ENCODE results near the gene NR5A1.

NR5A1 gene

DNA sequence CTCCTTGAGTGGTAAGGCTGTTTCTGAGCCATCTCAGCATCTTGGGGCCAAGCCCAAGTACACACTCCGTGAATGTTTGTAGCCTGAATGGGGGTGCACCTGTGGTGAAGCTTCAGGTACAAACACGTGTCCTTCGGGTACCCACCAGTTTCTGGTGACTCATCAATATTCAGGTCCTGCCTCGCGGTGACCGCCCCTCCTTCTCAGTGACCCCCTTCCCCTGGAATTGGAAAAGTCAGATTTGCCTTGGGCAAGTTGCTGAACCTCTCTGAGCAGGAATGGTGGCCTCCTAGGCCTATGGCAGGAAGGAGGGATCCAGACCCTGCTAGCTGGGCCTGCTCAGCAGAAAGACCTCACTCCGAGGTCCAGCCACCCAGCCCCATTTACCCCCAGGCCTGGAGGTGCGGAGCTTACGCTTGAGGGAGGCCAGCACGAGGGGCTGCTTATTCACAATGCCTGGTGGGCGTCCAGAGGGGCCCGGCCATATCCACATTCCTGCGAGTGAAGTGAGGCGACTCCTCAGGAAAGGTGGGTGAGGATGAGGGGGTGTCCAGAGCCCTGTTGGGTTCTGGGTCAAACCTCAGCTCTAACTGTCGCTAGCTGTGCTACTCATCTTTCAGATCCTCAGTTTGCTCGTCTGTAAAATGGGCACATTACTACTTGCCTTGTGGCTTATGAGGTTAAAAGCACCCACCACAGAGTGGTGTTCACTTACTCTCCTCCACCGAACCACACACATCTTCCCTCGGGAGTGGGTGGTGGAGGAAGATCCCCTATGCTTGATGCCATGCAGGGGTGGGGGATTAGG is 49.9 kb downstream of the NR5A1 start:
- DNase-seq: no peak

DNA sequence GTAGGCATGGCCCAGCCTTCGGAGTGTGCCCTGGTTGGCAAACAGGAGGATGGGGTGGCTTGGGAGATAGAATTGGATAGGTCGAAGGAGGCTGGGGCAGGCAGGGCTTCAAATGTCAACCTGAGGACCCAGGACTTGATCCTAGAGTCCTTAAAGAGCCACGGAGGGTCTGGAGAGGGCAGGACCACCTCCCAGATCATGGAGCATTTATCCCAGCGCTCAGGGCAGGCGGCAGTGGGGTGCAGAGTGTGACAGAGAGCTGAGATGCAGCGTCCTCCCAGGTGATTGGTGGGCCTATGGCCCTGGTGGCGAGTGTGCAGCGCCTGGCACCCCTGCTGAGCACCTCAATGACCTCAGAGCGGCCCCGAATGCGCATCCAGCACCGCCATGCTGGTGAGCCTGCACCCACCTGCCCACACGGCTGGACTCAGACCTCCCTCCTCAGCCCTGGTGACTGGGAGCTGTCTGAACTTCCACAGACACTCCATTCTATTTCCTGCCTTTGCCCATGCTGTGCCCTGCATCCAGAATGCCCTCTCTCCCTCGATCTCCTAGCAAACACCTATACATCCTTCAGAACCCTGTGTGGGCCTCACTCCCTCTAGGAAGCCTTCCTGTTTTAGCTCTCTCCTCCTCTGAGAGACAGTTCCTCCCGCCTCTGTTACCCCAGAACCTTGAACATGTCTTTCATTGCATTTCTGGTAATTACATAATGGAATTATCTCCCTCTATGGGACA is 50.7 kb downstream of the NR5A1 start:
- no peak for DNase-seq

DNA sequence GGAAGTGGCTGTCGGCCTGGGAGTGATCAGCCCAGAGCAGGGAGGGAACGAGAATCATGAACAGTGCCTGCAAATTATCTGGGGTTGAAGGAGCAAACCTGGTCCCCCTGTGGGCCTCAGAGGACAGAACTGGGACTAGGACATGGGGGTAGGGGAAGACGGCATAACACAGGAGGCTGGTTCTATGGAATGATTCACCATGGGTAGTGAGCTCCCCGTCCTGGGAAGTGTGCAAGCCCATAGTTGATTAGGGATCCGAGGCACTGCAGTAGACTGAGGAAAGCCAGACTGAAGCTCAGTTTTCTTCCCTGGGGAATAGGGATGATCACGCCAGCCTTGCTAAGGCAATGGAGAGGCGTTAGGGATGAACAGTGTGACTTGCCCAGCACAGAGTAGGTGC is 51.4 kb downstream of the NR5A1 start:
- DNase-seq: no peak

DNA sequence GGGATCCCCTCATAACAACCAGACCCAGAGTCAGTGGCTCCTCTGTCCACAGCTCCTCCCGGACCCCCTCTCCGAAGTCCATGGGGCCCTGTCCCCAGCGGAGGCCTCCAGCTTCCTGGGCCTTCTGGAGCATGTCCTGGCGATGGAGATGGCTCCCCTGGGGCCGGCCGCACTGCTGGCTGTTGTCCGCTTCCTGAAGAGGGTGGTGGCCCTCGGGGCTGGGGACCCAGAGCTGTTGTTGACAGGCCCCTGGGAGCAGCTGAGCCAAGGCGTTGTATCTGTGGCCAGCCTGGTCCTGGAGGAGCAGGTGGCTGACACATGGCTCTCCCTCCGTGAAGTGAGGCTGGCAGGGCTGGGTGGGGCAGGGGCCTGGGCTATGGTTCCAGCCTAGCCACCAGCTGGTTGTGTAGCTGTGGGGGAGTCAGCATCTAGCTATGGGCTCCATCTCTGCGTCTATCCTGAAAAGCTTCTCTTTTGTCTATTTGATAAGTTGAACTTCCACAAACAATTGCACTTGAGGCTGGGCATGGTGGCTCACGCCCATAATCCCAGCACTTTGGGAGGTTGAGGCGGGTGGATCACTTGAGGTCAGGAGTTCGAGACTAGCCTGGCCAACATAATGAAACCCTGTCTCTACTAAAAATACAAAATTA is 52.3 kb downstream of the NR5A1 start:
- no peak for DNase-seq

DNA sequence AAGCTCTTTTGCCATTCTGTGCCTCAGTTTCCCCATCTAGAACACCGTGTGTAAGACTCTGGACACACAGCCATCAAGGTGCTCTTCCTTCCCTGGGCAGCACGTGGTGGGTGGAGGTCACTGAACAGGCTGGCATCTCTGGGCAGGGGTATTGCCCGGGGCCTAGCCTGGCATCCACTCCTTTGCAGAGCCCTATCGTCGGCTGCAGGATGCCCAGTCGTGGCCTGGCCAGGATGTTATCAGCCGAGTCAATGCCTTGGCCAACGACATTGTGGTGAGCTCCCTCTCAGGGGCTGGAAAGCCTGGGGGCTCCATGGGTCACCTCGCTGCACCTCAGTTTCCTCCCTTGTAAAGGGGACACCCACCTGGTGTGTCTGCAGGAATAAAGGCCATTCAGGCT is 52.9 kb downstream of the NR5A1 start:
- DNase-seq: no peak

DNA sequence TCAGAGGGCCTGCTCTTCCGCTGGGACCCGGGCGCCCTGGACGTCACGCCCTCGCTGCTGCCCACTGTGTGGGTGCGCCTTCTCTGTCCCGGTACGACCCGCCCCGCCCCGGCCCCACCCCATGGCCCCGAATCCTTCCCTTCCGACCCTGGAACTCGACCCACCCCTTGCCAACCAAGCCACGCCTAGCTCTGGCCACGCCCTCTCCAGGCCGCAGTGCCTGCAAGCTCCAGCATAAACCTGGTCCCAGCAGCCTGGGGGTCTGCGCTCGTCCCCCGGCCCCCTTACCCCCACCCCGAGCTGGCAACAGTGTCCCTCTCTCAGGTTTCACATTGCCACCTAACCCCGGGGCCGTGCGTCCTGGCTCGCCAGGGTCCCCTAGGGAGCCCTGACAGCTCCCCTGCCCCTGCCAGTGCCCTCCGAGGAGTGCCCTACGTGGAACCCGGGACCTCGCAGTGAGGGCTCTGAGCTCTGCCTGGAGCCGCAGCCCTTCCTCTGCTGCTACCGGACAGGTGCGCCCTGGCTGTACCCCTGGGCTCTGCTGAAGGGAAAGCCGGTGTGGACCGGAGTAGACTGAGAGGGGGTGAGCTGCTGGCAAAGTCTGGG is 53.5 kb downstream of the NR5A1 start:
- DNase-seq: no peak

DNA sequence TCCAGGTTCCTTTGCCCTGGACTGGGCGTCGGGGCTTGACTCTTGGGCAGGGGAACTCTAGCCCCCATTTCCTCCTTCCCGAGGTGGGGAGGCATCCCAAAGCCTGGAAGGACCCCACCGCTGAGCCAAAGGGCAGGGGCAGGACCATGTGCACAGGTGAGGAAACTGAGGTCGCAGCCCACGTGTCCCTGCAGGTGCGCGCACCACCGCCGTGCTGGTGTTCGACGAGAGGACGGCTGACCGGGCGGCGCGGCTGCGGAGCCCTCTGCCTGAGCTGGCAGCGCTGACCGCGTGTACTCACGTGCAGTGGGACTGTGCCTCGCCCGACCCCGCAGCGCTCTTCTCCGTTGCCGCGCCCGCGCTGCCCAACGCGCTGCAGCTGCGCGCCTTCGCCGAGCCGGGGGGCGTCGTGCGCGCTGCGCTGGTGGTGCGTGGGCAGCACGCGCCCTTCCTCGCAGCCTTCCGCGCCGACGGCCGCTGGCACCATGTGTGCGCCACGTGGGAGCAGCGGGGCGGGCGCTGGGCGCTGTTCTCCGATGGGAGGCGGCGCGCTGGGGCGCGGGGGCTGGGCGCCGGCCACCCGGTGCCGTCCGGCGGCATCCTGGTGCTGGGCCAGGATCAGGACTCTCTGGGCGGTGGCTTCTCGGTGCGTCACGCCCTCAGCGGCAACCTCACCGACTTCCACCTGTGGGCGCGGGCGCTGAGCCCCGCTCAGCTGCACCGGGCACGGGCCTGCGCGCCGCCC is 54.2 kb downstream of the NR5A1 start:
- DNase-seq: no peak

DNA sequence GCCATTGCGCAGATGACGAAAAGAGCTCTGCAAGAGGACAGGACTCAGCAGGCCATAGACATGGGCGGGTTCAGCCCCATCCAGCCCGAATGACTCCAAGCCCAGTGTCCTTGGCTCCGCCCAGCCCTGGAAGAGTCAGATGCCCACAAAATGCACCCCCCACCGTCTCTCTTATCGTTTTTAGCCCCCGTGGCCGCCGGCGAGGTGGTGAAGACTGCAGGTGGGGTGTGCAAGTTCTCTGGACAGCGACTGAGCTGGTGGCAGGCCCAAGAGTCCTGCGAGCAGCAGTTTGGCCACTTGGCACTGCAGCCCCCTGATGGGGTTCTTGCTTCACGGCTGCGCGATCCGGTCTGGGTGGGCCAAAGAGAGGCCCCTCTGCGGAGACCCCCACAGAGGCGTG is 54.9 kb downstream of the NR5A1 start:
- DNase-seq: no peak

DNA sequence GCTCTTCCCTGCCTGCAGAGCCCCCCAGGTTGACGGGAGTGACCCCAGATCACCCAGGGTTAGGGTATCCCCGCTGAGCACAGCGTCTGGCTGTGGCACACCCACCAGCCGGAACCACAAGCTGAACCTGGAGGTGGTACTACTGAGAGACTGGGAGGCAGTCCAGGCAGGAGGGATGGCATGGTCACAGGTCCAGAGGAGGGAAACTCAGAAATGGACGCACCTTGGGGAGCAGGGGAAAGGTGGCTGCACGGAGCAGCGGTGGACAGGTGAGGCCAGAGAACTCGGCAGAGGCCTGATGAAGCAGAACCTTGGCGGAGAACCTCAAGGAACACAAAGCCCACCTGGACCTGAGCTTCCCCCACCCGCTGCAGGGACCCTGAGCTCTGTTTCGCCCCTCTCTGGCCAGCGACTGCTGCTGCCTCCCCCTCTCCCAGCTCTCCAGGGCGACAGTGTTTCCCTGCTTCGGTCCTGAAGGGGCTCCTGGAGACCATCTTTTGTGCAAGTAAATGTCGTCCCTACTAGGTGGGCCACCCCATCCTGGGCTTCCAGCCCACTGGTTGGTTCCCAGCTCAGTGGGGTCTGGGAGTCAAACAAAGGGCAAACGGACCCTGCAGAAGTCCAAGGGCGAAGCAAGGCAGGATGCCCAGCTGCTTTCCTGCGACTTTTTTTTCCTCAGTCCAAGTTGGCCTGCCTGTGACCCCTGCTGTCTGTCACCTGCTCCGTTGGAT is 56.1 kb downstream of the NR5A1 start:
- no peak for DNase-seq

DNA sequence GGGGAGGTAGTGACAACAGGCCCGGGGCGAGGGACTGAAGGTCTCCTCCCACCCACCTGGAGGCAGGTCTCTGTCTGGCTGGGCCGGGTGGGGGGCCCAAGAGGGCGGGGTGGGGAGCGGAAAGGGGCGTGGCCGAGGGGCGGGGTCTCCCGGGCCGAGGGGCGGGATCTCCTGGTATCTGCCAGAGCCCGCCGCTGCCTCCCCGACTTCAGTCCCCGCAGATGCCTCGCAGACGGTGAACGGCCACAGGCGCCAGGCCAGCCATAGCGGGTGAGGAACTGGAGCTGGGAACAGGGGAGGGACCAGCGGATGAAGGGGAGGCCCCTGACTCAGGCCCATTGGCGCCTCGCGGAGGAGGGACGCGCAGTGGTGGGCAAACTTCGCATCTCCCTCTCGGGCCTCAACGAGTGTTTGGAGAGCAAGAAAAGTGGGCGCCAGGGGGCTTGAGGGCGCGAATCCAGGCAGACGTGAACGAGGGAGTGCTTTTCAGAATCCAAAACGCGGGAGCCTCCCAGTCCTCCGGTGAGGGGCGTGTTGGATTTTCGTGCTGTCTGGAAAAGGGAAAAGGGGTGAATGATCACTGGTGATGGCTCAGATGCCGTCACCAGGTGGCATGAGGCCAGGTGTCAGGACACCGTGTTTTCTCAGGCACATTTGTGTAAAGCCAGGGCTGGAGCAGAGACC is 56.8 kb downstream of the NR5A1 start, which contains the start of gene ADGRD2:
ADGRD2 (plus strand) TSS at position 211 of the 684 bp plus-strand sequence. CDS start 1,216 bp downstream, outside the sequence.
- DNase-seq: no peak

DNA sequence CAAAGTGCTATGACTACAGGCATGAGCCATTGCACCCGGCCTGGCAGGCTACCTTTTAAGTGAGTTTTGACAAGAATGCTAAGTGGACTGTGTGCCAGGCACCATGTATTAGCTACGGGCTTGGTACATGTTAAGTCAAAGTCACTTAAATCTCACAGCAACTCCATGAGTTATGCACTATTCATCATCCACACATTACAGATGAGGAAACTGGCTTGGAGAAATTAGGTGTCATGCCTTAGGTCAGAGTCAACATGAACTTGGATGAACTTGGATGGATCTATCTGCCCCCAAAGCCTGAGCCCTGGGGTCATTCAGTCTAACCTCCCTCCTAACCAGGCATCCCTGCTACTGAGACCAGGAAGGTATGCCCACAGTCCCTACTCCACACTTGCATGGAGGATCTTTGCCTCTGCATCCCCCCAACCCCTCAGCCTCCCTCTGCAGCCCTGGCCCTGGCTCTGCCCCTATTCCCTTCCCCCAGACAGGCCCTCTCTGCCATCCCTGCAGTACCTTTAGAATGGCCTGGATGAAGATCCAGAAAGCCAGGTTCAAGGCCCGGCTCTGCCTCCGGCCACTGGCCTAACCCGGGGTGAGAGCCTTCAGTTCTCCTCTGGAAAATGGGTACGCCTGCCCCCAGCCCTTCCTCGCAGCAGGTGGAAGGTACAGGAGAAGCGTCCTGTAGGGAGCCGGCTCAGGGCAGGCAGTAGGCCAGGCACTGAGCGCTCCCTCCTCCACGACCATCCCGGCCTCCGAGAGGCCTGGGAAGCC is 57.6 kb downstream of the NR5A1 start:
- DNase-seq: no peak

DNA sequence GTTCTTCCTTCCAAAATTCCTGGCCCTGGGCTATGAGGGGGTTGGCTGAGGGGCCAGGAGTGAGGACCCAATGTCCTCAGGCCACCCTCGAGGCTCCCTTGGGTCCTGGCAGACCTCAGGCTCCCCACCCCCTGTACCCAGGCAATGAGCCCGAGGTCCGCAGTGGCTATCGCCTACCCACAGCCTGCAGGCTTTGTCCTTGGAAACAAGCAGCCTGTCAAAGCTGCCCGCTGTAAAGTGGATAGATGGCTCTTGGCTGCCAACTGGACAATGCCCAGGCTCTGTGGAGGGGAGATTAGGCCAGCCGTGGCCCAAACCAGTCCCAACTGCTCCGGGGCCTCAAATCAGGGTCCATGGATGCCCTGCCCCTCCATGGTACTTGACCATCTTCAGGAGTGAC is 59.2 kb downstream of the NR5A1 start:
- DNase-seq: no peak

DNA sequence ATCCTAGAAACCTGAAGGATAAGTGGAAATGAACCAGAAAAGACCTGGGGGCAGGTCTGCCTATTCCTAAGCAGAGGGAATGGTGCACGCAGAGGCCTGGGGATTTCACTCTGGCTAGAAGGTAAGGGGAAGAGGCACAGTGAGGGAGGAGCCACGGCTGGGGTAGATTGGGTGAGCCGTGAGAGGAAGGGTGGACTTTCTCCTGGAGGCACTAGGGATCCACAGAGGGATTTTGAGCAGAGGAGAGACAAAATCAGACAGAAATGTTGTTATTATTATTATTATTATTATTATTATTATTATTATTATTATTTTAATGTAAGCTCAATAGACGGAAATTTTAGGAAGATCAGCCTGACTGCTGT is 59.9 kb downstream of the NR5A1 start:
- no peak for DNase-seq

DNA sequence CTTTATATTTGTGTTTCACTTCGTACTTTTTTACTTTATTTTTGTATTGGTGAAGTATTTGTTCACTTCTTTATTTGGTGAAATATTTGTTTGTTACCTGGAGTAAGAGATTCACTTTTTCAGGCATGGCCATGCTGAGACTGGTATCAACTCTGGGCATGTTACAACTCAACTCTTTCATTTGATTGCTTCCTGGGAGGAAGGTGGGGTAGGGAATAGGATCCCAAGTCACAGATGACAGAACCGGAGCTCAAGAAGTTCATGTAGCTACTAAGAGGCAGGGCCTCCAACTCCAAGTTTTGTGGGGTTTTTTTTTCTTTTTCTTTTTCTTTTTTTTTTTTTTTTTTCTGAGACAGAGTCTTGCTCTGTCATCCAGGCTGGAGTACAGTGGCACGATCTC is 63.0 kb downstream of the NR5A1 start:
- no peak for DNase-seq

DNA sequence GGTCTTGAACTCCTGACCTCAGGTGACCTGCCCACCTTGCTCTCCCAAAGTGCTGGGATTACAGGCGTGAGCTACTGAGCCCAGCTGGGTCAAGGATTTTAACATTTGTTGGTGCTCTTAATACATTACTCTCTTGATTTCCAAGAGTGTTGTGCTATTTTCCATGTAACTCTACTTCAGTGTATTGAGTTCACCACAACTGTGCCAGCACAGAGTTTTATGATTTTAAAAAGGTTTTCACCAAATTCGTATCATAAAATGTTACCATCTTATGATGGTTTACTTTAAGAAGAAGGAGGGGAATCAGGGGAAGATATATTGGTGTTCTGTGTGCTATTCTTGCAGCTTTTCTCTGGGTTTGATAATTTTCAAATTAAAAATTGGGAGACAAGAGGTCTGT is 63.6 kb downstream of the NR5A1 start:
- no peak for DNase-seq

DNA sequence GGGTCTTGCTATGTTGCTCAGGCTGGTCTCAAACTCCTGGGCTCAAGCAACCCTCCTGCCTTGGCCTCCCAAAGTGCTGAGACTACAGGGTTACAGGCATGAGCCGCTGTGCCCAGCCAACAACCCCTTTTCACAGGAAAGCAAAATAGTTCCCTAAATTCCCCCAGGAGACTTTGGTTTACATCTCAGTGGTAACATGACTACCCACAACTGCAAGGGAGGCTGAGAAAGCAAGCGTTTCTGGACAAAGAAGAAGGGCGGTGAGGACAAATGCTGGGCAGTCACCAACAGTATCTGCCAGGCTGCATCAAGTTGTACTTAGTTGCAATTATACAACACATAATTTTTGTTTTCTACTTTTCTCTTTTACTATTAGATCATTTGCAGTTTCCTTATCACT is 64.4 kb downstream of the NR5A1 start:
- no peak for DNase-seq

DNA sequence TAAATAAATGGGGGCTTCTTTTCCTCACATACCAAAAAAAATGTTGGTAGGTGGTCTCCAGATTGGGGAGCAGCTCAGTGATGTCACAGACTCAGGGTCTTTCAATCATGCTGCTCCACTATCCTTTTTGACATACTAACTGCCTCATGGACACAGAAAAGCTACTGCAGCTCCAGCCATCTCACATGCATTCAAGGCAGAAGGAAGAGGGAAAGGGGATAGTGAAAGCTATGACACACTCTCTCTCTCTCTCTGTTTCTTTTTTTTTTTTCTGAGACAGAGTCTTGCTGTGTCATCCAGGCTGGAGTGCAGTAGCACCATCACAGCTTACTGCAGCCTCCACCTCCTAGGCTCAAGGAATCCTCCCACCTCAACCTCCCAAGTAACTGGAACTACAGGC is 64.8 kb downstream of the NR5A1 start:
- no peak for DNase-seq

DNA sequence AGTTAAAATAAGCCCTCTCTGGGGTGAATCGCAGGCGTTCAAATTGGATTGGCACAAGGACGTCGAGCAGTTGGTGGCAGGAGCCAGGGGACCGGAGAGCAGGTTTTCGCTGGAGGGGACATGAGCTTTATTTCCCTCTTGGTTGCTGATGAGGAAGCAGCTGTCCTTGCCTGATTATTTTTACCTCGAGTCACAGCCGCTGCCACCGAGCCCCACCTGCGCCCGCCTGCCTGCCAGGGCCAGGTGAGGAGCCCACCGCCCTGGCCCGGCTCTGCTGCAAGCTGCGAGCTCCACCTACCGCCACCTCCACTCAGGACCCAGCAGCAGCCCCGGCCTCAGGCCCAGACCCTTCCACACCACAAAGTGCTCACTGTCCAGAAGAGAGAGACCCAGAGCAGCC is 65.9 kb downstream of the NR5A1 start:
- DNase-seq: no peak

DNA sequence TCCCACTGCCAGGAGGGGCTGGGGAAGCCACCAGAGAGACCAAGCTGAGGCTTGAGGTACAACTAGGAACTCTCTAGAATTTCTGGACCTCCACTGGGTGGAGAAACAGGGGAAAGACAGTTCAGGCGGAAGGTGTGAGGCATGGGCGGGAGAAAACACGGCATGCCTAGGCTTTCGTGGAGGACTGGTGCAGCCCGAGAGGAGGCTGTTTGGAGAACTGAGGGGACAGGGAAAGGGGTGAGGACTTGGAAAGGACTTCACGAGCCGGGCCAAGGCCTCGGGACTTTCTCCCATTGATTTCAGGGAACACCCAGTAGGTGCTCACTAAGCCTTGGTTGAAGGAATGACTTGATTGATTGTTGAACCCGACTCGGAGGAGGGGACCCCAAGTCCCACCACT is 66.4 kb downstream of the NR5A1 start:
- no peak for DNase-seq

DNA sequence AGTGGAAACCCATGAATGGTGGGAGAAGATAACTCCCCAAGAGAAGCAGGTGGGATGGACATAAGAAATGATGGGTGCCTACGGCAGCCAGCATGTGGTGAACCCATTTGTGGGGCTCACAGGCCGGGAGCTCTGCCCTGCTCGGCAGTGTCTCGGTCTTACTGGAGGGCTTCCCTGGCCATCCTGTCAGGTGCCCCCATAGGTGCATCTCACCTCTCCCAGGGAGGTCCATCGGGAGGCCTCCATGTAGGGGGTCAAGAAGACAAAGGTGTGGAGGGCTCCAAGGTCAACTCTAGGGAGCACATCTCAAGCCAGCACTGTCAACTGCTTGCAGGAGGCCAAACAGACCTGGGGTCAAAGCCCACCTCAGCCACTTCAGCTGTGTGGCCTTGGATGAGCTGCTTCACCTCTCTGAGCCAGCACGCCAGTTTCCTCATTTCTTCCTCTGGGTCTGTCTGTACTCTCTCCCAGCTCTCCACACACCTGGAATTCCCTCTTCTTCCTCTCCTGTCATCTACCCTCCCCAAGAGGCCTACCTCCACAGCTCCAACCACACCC is 67.4 kb downstream of the NR5A1 start:
- no peak for DNase-seq

Measured in activated CD4-positive, alpha-beta T cell treated with anti-CD3 and anti-CD28 coated beads, Interleukin-2, amount 50 U/mL, for 16 hours (primary cell).